Thyroid gland (tissue), 4 donors: ENCODE data around the gene SLC25A29. TPM values are rescaled to one million over a fixed set of nuclear protein-coding genes. Genes with fewer than 3 reads are reported as not detected.

Experiments used
- DNase-seq, 2 donors: peaks; one replicate each; pipeline ENCODE4 v3.0.0-alpha.2; 2019
- H3K27ac ChIP-seq, 3 donors: fragments of 200-600 bp; sonication (generic); 1 replicate in 2 of 3; 2 replicates in 1 of 3; pipeline ENCODE4 v1.5.1; 2016 to 2019; ENCODE audit warnings: mild to moderate bottlenecking in 1 of 3, moderate library complexity in 1 of 3
- H3K27me3 ChIP-seq: fragments of 200-600 bp; sonication (generic); one replicate; pipeline ENCODE4 v1.5.1; 2019
- H3K36me3 ChIP-seq, 2 donors: fragments of 200-600 bp; sonication (generic); one replicate each; pipeline ENCODE4 v1.5.1; 2016 to 2019
- H3K4me1 ChIP-seq, 2 donors: fragments of 200-600 bp; sonication (generic); one replicate each; pipeline ENCODE4 v1.5.1; 2017 to 2019
- H3K4me3 ChIP-seq, 3 donors: fragments of 200-600 bp; sonication (generic); replicated peaks in 1 of 3; 1 replicate in 2 of 3; 2 replicates in 1 of 3; pipeline ENCODE4 v1.5.1; 2016; ENCODE audit warnings: mild to moderate bottlenecking in 1 of 3
- H3K9me3 ChIP-seq: fragments of 200-600 bp; sonication (generic); one replicate; pipeline ENCODE4 v1.5.1; 2017
- POLR2A ChIP-seq, 2 donors: fragments of 450-650 bp; IDR thresholded peaks; one replicate each; pipeline ENCODE4 v1.6.1; 2017; ENCODE audit warnings: antibody characterized with exemption in 2 of 2, mild to moderate bottlenecking in 2 of 2, moderate library complexity in 1 of 2
- WGBS, 2 donors: methylation state at CpG; one replicate each; pipeline ENCODE4 v1.1.5; 2017; 5-methylcytosine and 5-hydroxymethylcytosine counted together
- intact Hi-C: fragments of 100-400 bp; cut with DNase I; formaldehyde crosslinking; loops from one replicate; pipeline ENCODE4 v1.15.1; 2023
- total RNA-seq, 4 donors: library from RNA; depleted of rRNA; stranded (reverse); fragments of >200 nt; gene quantifications; one replicate each; pipeline ENCODE4 v1.2.3, GENCODE V29; 2016
- TF ChIP-seq, protein P1 (sequence below), 6 experiments: fragments of 200-600 bp in 3 of 6; fragments of 450-650 bp in 3 of 6; sonication (generic) in 3 of 6; IDR thresholded peaks; one replicate each; pipeline ENCODE4 v1.5.1; 2016 to 2019; ENCODE audit warnings: antibody characterized with exemption in 6 of 6, mild to moderate bottlenecking in 2 of 6, inconsistent platforms in 1 of 6, moderate library complexity in 1 of 6

SLC25A29 gene
- total RNA-seq, 4 donors from 2014 or later: 354 to 606 (median 433) TPM

DNA sequence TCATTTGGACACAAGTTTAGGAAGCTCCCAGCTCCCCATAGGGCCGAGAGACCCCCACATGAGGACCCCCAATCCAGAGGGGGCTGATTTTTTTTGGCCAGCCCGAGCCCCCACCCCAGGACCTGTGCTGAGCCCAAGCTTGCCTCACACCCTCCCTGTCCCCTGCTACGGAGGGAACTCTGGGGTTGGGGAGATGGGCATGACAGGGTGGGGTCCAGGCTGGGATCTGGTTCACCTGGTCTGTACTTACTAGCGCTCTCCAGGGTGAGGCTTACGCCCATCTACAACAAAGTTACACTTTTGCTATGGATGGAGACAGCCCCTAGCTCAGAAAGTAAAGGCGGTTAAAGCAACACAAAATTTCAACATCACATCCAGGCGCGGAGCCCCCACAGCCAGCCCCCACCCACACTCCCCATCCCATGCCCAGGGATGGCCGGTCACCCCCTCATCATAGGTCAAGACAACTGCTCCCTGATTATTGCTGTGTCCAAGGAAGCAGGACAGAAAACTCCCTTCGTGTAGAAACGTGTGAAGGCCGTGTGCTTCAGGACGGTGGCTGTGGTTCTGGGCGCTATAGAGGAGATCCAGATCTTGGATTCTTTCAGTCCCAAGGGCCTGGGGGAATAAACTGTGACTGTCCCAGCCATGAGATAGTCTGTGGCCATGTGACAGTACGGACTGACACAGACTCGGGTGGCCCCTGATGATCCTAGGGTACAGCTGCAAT lies 10.7 kb downstream of the SLC25A29 start:
- intact Hi-C loops: no loop called here
- DNase-seq: peak; percentile 1 to 2
- H3K36me3 ChIP-seq: peaks cover 25% of the 10 kb centered on the region in 2 donors
- H3K4me3 ChIP-seq: no peak overlapping the region
- no peak for TF ChIP-seq POLR2A (IDR thresholded peaks at IDR 0.05)
- TF ChIP-seq, protein P1, sequence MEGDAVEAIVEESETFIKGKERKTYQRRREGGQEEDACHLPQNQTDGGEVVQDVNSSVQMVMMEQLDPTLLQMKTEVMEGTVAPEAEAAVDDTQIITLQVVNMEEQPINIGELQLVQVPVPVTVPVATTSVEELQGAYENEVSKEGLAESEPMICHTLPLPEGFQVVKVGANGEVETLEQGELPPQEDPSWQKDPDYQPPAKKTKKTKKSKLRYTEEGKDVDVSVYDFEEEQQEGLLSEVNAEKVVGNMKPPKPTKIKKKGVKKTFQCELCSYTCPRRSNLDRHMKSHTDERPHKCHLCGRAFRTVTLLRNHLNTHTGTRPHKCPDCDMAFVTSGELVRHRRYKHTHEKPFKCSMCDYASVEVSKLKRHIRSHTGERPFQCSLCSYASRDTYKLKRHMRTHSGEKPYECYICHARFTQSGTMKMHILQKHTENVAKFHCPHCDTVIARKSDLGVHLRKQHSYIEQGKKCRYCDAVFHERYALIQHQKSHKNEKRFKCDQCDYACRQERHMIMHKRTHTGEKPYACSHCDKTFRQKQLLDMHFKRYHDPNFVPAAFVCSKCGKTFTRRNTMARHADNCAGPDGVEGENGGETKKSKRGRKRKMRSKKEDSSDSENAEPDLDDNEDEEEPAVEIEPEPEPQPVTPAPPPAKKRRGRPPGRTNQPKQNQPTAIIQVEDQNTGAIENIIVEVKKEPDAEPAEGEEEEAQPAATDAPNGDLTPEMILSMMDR (IDR thresholded peaks at IDR 0.05): no peak
- WGBS, 2 donors: 88 to 89% methylated on average over 10 to 16 of the region's 16 CpGs
- no peaks in the 10 kb centered on the region for H3K9me3 ChIP-seq
- no peaks in the 10 kb centered on the region for H3K27me3 ChIP-seq
- H3K4me1 ChIP-seq: peaks cover 85 to 95% of the 10 kb centered on the region in 2 donors
- H3K27ac ChIP-seq: peak overlapping the region; percentile 72 to 92 (median 87)

GRCh38 chr14:100294963-100295330 lies 11.3 kb downstream of the SLC25A29 start:
- Histone ChIP-seq H3K4me3 (no peak overlapping the region), H3K27me3 (no peaks in the 10 kb centered on the region), H3K36me3 (peaks cover 25 to 27% of the 10 kb centered on the region in 2 donors), H3K4me1 (peaks cover 85 to 95% of the 10 kb centered on the region in 2 donors), H3K9me3 (no peaks in the 10 kb centered on the region), H3K27ac (peak overlapping the region; percentile 72 to 92 (median 87))
- TF ChIP-seq, protein P1 (IDR thresholded peaks at IDR 0.05): no peak
- TF ChIP-seq POLR2A (IDR thresholded peaks at IDR 0.05): no peak
- intact Hi-C loops: no loop called here
- WGBS, 2 donors: 48 to 63% methylated on average over 2 of the region's 2 CpGs
- DNase-seq: peak in 1 of 2 donors; percentile 22

GRCh38 chr14:100294213-100294962 lies 11.9 kb downstream of the SLC25A29 start:
- H3K27me3 ChIP-seq: no peaks in the 10 kb centered on the region
- no peaks in the 10 kb centered on the region for H3K9me3 ChIP-seq
- TF ChIP-seq POLR2A (IDR thresholded peaks at IDR 0.05): peak in 1 of 2 donors; percentile 56
- TF ChIP-seq, protein P1 (IDR thresholded peaks at IDR 0.05): no peak
- H3K36me3 ChIP-seq: peaks cover 25 to 27% of the 10 kb centered on the region in 2 donors
- H3K4me1 ChIP-seq: peaks cover 85 to 95% of the 10 kb centered on the region in 2 donors
- peak; percentile 93 to 95 for DNase-seq
- no peak overlapping the region for H3K4me3 ChIP-seq
- peak overlapping the region; percentile 72 to 92 (median 87) for H3K27ac ChIP-seq
- intact Hi-C loops: no loop called here
- WGBS, 2 donors: 28% methylated on average over 10 to 12 of the region's 12 CpGs

- Histone ChIP-seq H3K36me3 (peaks cover 25 to 27% of the 10 kb centered on the region in 2 donors), H3K27ac (peak overlapping the region; percentile 72 to 92 (median 87)), H3K4me3 (no peak overlapping the region), H3K27me3 (no peaks in the 10 kb centered on the region), H3K4me1 (peaks cover 85 to 95% of the 10 kb centered on the region in 2 donors), H3K9me3 (no peaks in the 10 kb centered on the region)
- intact Hi-C loops: no loop called here
- TF ChIP-seq, protein P1 (IDR thresholded peaks at IDR 0.05): no peak
- no peak for TF ChIP-seq POLR2A (IDR thresholded peaks at IDR 0.05)
- DNase-seq: peak; percentile 56 to 62
- 64 to 65% methylated on average over 13 to 14 of the region's 14 CpGs for WGBS, 2 donors
Observed at GRCh38 chr14:100293497-100294212, 12.6 kb downstream of the SLC25A29 start.
